ENCODE measurements around the gene SLC17A4. TPM values are rescaled to one million over a fixed set of nuclear protein-coding genes. Genes with fewer than 3 reads are reported as not detected.

Gene SLC17A4
- total and polyA plus RNA-seq, 7 donors = under 0.01 to 24.7 (median 10.6) TPM; not detected in 3

DNA sequence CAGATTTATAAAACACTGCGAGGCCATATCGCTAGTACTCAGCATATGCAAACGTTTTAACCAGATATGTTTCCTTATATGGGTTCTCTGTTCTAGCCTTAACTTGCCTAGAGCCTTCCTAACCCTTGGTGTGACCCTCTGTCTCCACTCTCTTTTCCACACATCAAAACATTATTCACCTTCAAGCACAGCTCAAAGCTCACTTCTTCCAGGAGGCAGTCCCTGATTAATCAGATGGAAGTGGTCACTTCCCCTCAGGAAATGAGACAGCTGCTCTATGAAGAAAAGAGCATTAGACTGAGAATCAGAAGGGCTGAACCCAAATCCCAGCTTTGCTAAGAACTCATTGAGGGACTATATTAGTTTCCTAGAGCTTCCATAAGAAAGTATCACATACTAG lies 39.8 kb upstream of the SLC17A4 start:
- no peaks in the 10 kb centered on the region for H3K27me3 ChIP-seq
- H3K4me1 ChIP-seq = no peaks in the 10 kb centered on the region
- H3K4me3 ChIP-seq = no peak overlapping the region
- no peak overlapping the region for H3K27ac ChIP-seq
- H3K36me3 ChIP-seq = no peaks in the 10 kb centered on the region
- WGBS, 2 donors = 44 to 61% methylated on average over 3 of the region's 3 CpGs
- no peaks in the 10 kb centered on the region for H3K9me3 ChIP-seq
- TF ChIP-seq, protein P1, sequence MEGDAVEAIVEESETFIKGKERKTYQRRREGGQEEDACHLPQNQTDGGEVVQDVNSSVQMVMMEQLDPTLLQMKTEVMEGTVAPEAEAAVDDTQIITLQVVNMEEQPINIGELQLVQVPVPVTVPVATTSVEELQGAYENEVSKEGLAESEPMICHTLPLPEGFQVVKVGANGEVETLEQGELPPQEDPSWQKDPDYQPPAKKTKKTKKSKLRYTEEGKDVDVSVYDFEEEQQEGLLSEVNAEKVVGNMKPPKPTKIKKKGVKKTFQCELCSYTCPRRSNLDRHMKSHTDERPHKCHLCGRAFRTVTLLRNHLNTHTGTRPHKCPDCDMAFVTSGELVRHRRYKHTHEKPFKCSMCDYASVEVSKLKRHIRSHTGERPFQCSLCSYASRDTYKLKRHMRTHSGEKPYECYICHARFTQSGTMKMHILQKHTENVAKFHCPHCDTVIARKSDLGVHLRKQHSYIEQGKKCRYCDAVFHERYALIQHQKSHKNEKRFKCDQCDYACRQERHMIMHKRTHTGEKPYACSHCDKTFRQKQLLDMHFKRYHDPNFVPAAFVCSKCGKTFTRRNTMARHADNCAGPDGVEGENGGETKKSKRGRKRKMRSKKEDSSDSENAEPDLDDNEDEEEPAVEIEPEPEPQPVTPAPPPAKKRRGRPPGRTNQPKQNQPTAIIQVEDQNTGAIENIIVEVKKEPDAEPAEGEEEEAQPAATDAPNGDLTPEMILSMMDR (IDR thresholded peaks at IDR 0.05) = no peak
- TF ChIP-seq POLR2AphosphoS5 (IDR thresholded peaks at IDR 0.05) (no peak), EP300 (IDR thresholded peaks at IDR 0.05) (no peak), POLR2A (IDR thresholded peaks at IDR 0.05) (no peak)
- intact Hi-C loops (cut with DNase I) = no loop called here
- DNase-seq = no peak

DNA sequence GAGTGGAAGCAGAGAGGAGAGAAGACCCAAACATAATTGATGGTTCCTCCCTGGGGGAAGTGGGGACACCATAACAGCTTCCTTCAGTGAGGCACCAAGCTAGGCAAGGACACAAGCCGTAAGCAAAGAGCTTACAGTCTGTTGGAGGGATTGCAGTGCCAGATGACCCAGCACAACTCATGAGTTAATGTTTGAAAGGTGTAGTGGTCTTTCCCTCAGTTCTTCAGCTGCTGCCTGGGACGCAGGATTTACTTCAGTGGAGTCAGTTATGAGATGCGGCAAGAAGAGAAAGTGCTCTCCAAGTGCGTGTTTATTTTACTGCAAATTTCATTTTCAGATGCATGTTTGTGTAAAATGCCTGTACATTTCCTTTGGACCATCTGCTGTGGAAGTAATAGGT lies 38.7 kb upstream of the SLC17A4 start:
- intact Hi-C loops (cut with DNase I) = no loop called here
- Histone ChIP-seq H3K27ac (no peak overlapping the region), H3K27me3 (no peaks in the 10 kb centered on the region), H3K36me3 (no peaks in the 10 kb centered on the region), H3K4me1 (no peaks in the 10 kb centered on the region), H3K9me3 (no peaks in the 10 kb centered on the region), H3K4me3 (no peak overlapping the region)
- TF ChIP-seq EP300 (IDR thresholded peaks at IDR 0.05) = no peak
- TF ChIP-seq, protein P1 (IDR thresholded peaks at IDR 0.05) = no peak
- 77 to 82% methylated on average over 4 of the region's 4 CpGs for WGBS, 2 donors
- no peak for DNase-seq

DNA sequence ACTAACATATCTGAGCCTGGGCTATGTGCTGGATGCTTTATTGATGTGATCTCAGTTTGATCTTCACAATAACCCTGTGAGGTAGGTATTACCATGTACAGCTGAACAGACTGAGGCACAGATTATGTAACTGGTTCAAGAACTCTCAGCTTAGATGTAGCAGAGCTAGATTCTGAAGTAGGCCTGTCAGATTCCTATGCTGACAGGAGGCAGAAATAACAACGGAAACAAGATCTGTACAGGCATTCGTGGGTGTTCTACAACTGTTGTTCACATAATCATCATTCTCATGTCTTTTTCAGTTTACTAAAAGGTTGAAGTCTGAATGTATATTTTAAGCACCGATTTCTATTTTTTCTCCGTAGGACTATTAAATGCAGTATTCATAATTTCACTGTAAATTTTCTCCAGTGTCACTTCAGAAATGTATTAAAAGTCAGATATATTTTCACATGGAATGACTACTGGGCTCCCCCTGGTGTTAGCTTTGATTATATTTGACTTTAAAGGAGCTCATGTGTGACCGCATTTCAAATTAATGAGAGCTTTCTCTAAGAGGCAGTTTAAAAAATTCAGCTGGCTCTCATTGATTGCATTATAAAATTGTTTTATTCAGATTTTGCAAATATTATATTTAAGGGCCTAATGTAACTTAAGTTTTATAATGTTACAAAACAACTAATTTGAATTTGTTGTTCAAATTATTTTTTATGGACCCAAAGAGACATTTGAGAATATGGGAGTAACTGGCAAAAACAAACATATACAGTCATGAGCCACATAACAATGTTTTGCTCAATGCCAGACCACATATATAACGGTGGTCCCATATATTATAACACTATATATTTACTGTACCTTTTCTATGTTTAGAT lies 36.4 kb upstream of the SLC17A4 start:
- H3K9me3 ChIP-seq = no peaks in the 10 kb centered on the region
- H3K27me3 ChIP-seq = no peaks in the 10 kb centered on the region
- H3K36me3 ChIP-seq = no peaks in the 10 kb centered on the region
- TF ChIP-seq POLR2AphosphoS5 (IDR thresholded peaks at IDR 0.05) = no peak
- TF ChIP-seq, protein P1 (IDR thresholded peaks at IDR 0.05) = peak in 2 of 4 experiments; percentile 20 to 51
- no peak for TF ChIP-seq POLR2A (IDR thresholded peaks at IDR 0.05)
- H3K4me3 ChIP-seq = no peak overlapping the region
- DNase-seq = no peak
- intact Hi-C loops (cut with DNase I) = no loop called here
- no peak overlapping the region for H3K27ac ChIP-seq
- no peaks in the 10 kb centered on the region for H3K4me1 ChIP-seq
- 54 to 62% methylated on average over 6 of the region's 6 CpGs for WGBS, 2 donors

DNA sequence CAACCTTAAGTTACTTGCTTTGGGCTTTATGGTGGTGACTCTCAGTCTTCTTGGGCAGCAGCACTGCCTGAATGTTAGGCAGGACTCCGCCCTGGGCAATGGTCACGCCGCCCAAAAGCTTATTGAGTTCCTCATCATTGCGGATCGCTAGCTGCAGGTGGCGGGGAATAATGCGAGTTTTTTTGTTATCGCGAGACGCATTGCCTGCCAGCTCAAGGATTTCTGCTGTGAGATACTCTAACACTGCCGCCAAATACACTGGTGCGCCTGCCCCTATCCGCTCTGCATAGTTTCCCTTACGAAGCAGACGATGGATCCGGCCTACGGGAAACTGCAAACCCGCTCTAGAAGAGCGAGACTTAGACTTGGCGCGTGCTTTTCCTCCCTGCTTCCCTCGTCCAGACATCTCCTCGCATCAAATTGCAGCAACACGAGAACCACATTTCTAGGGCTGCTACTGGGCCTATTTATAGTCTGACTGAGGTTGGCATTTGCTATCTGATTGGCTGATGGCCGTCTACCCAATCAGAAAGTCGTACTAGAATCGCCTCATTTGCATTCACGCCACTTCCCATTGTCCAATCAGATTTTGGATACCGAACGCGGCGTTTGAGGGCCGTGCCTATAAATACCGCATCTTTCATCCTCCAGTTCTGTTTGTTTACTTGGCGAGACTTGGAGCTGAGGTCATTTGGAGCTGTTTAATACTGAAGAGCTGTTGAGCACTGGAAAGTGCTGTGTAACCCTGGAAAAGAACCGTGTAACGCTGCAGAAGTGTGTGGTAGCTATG lies 28.2 kb upstream of the SLC17A4 start:
- no peak for DNase-seq
- no peak for TF ChIP-seq EP300 (IDR thresholded peaks at IDR 0.05)
- TF ChIP-seq, protein P1 (IDR thresholded peaks at IDR 0.05) = no peak
- TF ChIP-seq POLR2A (IDR thresholded peaks at IDR 0.05) = no peak
- no peak for TF ChIP-seq POLR2AphosphoS5 (IDR thresholded peaks at IDR 0.05)
- 95 to 96% methylated on average over 37 of the region's 37 CpGs for WGBS, 2 donors
- no peaks in the 10 kb centered on the region for H3K9me3 ChIP-seq
- no peaks in the 10 kb centered on the region for H3K4me1 ChIP-seq
- no peaks in the 10 kb centered on the region for H3K36me3 ChIP-seq
- no peak overlapping the region for H3K27ac ChIP-seq
- H3K27me3 ChIP-seq = no peaks in the 10 kb centered on the region
- intact Hi-C loops (cut with DNase I) = loop anchor here (10.0 kb wide), 1 partner anchor 268 kb away; no protein-coding TSS in a partner anchor
- no peak overlapping the region for H3K4me3 ChIP-seq

Data from sigmoid colon (tissue), 7 donors.